ENCODE measurements around the gene STPG1. TPM values are rescaled to one million over a fixed set of nuclear protein-coding genes. Genes with fewer than 3 reads are reported as not detected.

The STPG1 gene
- total RNA-seq, 1 donor from 2014 or later: 13.1 TPM

DNA sequence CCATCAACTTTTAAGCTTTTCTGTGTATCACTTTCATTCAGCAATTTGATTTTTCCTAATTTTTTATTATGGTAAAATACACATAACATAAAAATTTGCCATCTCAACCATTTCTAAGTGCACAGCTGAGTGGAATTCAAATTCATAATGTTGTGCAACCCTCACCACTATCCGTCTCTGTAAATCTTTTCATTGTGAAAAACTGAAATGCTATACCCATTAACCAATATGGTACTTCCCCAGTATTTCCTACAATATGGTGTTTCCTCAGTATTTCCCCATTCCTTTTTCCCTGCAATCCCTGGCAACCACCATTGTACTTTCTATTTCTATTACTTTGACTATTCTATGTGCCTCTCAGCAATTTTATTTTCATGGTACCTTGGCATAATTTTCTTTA, 6.8 kb downstream of the STPG1 start:
- no peak for ATAC-seq

DNA sequence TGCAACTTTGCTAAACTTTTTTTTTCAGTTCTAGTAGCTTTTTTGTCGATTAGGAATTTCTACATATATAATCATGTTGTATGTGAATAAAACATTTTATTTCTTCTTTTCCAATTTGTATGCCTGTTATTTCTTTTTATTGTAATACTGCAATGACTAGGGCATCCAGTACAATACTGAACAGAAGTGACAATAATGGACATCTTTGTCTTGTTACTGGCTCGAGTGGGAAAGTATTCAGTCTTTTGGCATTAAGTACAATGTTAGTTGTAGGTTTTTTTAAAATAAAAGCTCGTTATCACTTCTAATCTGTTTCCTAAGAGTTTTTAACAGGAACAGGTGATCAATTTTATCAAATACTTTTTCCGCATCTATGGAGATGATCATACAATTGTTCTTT, 9.8 kb downstream of the STPG1 start:
- Histone ChIP-seq H3K4me1 (no peaks in the 10 kb centered on the region), H3K9me3 (no peaks in the 10 kb centered on the region), H3K36me3 (no peaks in the 10 kb centered on the region), H3K27me3 (ENCODE audit: low read depth) (no peaks in the 10 kb centered on the region), H3K4me3 (no peak overlapping the region), H3K27ac (no peak overlapping the region)
- DNase-seq (no peak), ATAC-seq (no peak)
- intact Hi-C loops (cut with DNase I): no loop called here
- TF ChIP-seq, protein P1, sequence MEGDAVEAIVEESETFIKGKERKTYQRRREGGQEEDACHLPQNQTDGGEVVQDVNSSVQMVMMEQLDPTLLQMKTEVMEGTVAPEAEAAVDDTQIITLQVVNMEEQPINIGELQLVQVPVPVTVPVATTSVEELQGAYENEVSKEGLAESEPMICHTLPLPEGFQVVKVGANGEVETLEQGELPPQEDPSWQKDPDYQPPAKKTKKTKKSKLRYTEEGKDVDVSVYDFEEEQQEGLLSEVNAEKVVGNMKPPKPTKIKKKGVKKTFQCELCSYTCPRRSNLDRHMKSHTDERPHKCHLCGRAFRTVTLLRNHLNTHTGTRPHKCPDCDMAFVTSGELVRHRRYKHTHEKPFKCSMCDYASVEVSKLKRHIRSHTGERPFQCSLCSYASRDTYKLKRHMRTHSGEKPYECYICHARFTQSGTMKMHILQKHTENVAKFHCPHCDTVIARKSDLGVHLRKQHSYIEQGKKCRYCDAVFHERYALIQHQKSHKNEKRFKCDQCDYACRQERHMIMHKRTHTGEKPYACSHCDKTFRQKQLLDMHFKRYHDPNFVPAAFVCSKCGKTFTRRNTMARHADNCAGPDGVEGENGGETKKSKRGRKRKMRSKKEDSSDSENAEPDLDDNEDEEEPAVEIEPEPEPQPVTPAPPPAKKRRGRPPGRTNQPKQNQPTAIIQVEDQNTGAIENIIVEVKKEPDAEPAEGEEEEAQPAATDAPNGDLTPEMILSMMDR (IDR thresholded peaks at IDR 0.05): no peak

More for the DNA sequence above, 6.8 kb downstream of the STPG1 start:
- H3K36me3 ChIP-seq: no peaks in the 10 kb centered on the region
- TF ChIP-seq, protein P1 (IDR thresholded peaks at IDR 0.05): no peak
- no peaks in the 10 kb centered on the region for H3K9me3 ChIP-seq
- H3K4me1 ChIP-seq: peaks cover under 1% of the 10 kb centered on the region
- H3K27ac ChIP-seq: no peak overlapping the region
- H3K27me3 ChIP-seq (ENCODE audit: low read depth): no peaks in the 10 kb centered on the region
- intact Hi-C loops (cut with DNase I): no loop called here
- no peak for DNase-seq
- no peak overlapping the region for H3K4me3 ChIP-seq

DNA sequence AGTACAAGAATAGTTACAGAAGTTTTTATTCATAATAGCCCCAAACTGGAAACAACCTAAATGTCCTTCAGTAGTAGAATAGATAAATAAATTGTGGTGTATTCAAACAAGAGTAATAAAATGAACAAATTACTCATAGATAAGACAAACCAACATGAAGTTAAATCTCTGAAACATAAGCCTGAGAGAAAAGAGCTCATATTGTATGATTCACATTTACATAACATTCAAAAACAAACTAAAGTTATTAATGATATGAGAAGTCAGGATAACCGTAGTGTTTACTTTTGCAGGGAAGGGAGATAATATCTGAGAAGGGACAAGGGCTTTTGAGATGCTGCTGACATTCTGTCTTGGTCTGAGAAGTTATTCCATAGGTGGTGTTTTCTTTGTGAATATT, 13.5 kb downstream of the STPG1 start:
- no peaks in the 10 kb centered on the region for H3K9me3 ChIP-seq
- H3K27me3 ChIP-seq (ENCODE audit: low read depth): no peaks in the 10 kb centered on the region
- no peak for DNase-seq
- TF ChIP-seq, protein P1 (IDR thresholded peaks at IDR 0.05): no peak
- no peaks in the 10 kb centered on the region for H3K36me3 ChIP-seq
- no peak overlapping the region for H3K27ac ChIP-seq
- H3K4me1 ChIP-seq: no peaks in the 10 kb centered on the region
- no peak for ATAC-seq
- H3K4me3 ChIP-seq: no peak overlapping the region
- intact Hi-C loops (cut with DNase I): no loop called here

DNA sequence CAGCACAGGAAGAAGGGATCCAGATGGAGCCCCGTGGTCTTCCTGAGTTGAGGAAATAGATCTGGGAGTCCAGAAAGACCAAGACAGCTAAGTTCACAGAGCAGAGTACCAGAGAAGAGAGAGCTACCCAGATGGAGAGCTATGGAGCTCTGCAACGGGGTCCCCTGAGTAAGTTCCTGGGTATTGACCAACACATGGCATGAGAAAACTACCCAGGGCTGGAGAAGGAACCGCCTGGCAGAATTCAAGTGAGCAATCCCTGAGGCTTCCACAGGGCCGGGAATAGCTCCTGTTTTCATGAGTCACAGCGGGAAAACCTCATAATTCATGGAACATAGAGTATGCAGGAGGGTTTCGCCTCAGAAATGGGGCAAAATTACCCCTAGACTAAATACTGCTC, 19.7 kb downstream of the STPG1 start:
- H3K4me3 ChIP-seq: no peak overlapping the region
- H3K9me3 ChIP-seq: no peaks in the 10 kb centered on the region
- intact Hi-C loops (cut with DNase I): no loop called here
- H3K27ac ChIP-seq: peak overlapping the region; percentile 73
- no peak for ATAC-seq
- peaks cover 18% of the 10 kb centered on the region for H3K4me1 ChIP-seq
- no peak for DNase-seq
- H3K27me3 ChIP-seq (ENCODE audit: low read depth): no peaks in the 10 kb centered on the region
- TF ChIP-seq, protein P1 (IDR thresholded peaks at IDR 0.05): no peak
- no peaks in the 10 kb centered on the region for H3K36me3 ChIP-seq

DNA sequence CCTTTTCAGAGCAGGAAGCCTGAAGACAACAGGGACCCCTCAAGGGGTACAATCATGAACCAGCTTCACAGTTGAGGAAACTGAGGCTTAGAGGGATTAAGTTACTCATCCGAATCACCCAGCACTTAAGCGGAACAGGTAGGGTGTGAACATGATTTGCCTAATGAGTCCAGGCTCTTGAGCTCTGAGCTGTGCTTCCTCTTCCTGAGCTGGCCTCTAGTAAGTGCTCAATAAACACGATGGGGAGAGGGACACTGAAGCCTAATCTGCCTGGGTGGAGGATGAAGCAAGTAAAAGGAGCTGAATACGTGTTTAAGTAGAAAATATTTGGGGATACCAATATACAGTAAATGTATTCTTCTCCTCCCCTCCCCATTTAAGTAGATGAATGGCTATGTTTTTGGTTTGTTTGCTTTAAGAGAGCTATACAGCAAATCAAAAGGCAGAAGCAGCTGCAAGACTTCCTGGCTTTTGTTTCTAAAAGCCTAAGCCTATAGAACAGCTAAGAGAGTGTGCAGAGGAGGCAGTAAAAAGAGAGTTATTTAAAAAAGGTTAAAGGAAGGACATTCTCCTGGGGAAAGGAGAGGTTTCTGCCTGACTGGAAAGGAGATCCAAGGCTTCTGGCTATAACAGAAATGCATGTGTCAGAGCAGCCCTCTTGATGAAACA, 20.5 kb downstream of the STPG1 start:
- H3K9me3 ChIP-seq: no peaks in the 10 kb centered on the region
- peaks cover 24% of the 10 kb centered on the region for H3K4me1 ChIP-seq
- DNase-seq (no peak), ATAC-seq (no peak)
- H3K4me3 ChIP-seq: no peak overlapping the region
- TF ChIP-seq, protein P1 (IDR thresholded peaks at IDR 0.05): no peak
- no peaks in the 10 kb centered on the region for H3K36me3 ChIP-seq
- H3K27ac ChIP-seq: peak overlapping the region; percentile 73
- intact Hi-C loops (cut with DNase I): no loop called here
- H3K27me3 ChIP-seq (ENCODE audit: low read depth): no peaks in the 10 kb centered on the region
